ENCODE results near the gene DEK. TPM values are rescaled to one million over a fixed set of nuclear protein-coding genes. Genes with fewer than 3 reads are reported as not detected.
A peak's percentile ranks its signal among the peaks of the same experiment; 100 is the strongest.

The DEK gene
- total and polyA plus RNA-seq, 2 of the 13 experiments (the other 11 are each of a cell fraction or from before 2014, with no cell fraction given), result 53.2 to 276 TPM

- Histone ChIP-seq H3K4me3 (replicated peaks in 1 of 3; ENCODE audit: insufficient read depth in 1 of 3, low read depth in 2 of 3, low read length in 3 of 3) (no peak overlapping the region; a peak in 2 of 6 replicates), H3K79me2 (ENCODE audit: insufficient read depth, low read length) (no peaks in the 10 kb centered on the region), H3K27ac (ENCODE audit: extremely low read length, insufficient read depth, low read length) (no peak overlapping the region), H3K36me3 (replicated peaks in 1 of 2; ENCODE audit: control insufficient read depth in 1 of 2, insufficient read depth in 2 of 2, low read length in 2 of 2) (no peaks in the 10 kb centered on the region), H3K4me2 (ENCODE audit: low read depth, low read length) (peak overlapping the region; percentile 43), H3K27me3 (ENCODE audit: control insufficient read depth in 1 of 2, insufficient read depth in 2 of 2, low read length in 2 of 2) (no peaks in the 10 kb centered on the region; a peak in 1 of 5 replicates), H3K9ac (ENCODE audit: insufficient read depth, low read depth, low read length) (no peak overlapping the region), H3K4me1 (ENCODE audit: insufficient read depth, low read length) (peaks cover 54% of the 10 kb centered on the region), H2AFZ (ENCODE audit: low read length) (no peak overlapping the region), H3K9me3 (ENCODE audit: low read length) (no peaks in the 10 kb centered on the region), H4K20me1 (ENCODE audit: insufficient read depth, low read length) (no peaks in the 10 kb centered on the region)
- TF ChIP-seq SP140L (CRISPR knock-in tag; IDR thresholded peaks at IDR 0.05; ENCODE audit: borderline replicate concordance), result no peak
- no peak for TF ChIP-seq XBP1 (CRISPR knock-in tag; IDR thresholded peaks at IDR 0.05)
- TF ChIP-seq BCL6 (CRISPR knock-in tag; IDR thresholded peaks at IDR 0.05), result peak; percentile 61
- TF ChIP-seq GATAD2A (CRISPR knock-in tag; IDR thresholded peaks at IDR 0.05), result 0 out of 2 replicates have a peak, but pooled peaks have one; percentile 6
- TF ChIP-seq BRF2 (CRISPR knock-in tag; IDR thresholded peaks at IDR 0.05), result no peak
- ATAC-seq (no peak), FAIRE-seq (no peak), DNase-seq (ENCODE audit: low spot score) (no peak)
- intact Hi-C loops (cut with micrococcal nuclease; ENCODE audit: unreplicated experiment), result no loop called here
- BruUV-seq (replicated peaks), result no TSS peak
- in situ Hi-C loops (cut with HindIII; ENCODE audit: extremely low pct_ligation_motif_present, low pct_unique_long_range_greater_than_20kb), result loop anchor here (25.0 kb wide), 1 partner anchor 1568 kb away; the partner anchor contains the start of gene ID4
- 39% methylated on average over 10 of the region's 10 CpGs for WGBS (ENCODE audit: low lambda C conversion rate)
- ChIA-PET POLR2A (no interaction called here), CTCF (ENCODE audit: low intra/inter-chr PET ratio, low total read pairs) (no interaction called here)
These were observed 5.4 kb upstream of the DEK start for GRCh38 chr6:18269717-18270116.

DNA sequence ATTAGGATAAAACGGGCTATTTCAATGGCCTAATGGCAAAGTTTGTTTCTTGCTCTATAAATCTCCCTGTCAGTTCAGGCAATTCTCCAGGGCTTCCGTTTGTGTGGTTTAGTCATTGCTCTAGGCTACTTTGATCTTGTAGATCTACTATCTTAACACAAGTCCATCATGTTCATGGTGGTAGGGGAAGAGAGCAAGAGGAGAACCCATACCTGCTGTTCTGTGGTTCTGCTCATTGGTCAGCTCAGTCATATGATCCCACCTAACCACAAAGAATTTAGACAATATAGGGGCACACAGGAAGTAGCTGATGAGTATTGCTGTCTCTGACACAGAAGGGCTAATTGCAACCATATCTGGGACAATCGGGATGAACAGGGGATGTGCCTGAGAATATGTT is 4.9 kb upstream of the DEK start:
- FAIRE-seq (peak; percentile 54), ATAC-seq (peak; percentile 21), DNase-seq (ENCODE audit: low spot score) (peak; percentile 79)
- POLR2A ChIA-PET, result no interaction called here
- CTCF ChIA-PET (ENCODE audit: low intra/inter-chr PET ratio, low total read pairs), result no interaction called here
- peak overlapping the region; percentile 43 for H3K4me2 ChIP-seq (ENCODE audit: low read depth, low read length)
- no peaks in the 10 kb centered on the region for H3K79me2 ChIP-seq (ENCODE audit: insufficient read depth, low read length)
- H3K4me3 ChIP-seq (replicated peaks in 1 of 3; ENCODE audit: insufficient read depth in 1 of 3, low read depth in 2 of 3, low read length in 3 of 3), result no peak overlapping the region; a peak in 1 of 6 replicates
- H3K4me1 ChIP-seq (ENCODE audit: insufficient read depth, low read length), result peaks cover 54% of the 10 kb centered on the region
- no peaks in the 10 kb centered on the region for H3K36me3 ChIP-seq (replicated peaks in 1 of 2; ENCODE audit: control insufficient read depth in 1 of 2, insufficient read depth in 2 of 2, low read length in 2 of 2)
- H3K9ac ChIP-seq (ENCODE audit: insufficient read depth, low read depth, low read length), result no peak overlapping the region
- intact Hi-C loops (cut with micrococcal nuclease; ENCODE audit: unreplicated experiment) (no loop called here), in situ Hi-C loops (cut with HindIII; ENCODE audit: extremely low pct_ligation_motif_present, low pct_unique_long_range_greater_than_20kb) (loop anchor here (25.0 kb wide), 1 partner anchor 1568 kb away; the partner anchor contains the start of gene ID4)
- no peaks in the 10 kb centered on the region for H4K20me1 ChIP-seq (ENCODE audit: insufficient read depth, low read length)
- H2AFZ ChIP-seq (ENCODE audit: low read length), result no peak overlapping the region
- H3K9me3 ChIP-seq (ENCODE audit: low read length), result no peaks in the 10 kb centered on the region
- no peak overlapping the region for H3K27ac ChIP-seq (ENCODE audit: extremely low read length, insufficient read depth, low read length)
- no peaks in the 10 kb centered on the region; a peak in 1 of 5 replicates for H3K27me3 ChIP-seq (ENCODE audit: control insufficient read depth in 1 of 2, insufficient read depth in 2 of 2, low read length in 2 of 2)
- WGBS (ENCODE audit: low lambda C conversion rate), result 5% methylated on average over 3 of the region's 3 CpGs
- BruUV-seq (replicated peaks), result no TSS peak
- TF ChIP-seq RFXAP (CRISPR knock-in tag; IDR thresholded peaks at IDR 0.05; ENCODE audit: borderline replicate concordance), result no peak
- no peak for TF ChIP-seq SRSF9 (IDR thresholded peaks at IDR 0.05; ENCODE audit: borderline replicate concordance, insufficient read depth, low read depth, low read length, poor library complexity, severe bottlenecking)
- TF ChIP-seq MEF2D (CRISPR knock-in tag; IDR thresholded peaks at IDR 0.05), result peak; percentile 27; the same call in 1 of the 2 replicates
- peak; percentile 38 for TF ChIP-seq USF2 (IDR thresholded peaks at IDR 0.05; ENCODE audit: low read depth, low read length)
- no peak; the same call in 1 of the 2 replicates for TF ChIP-seq USF2 (CRISPR knock-in tag; IDR thresholded peaks at IDR 0.05; ENCODE audit: borderline replicate concordance)
- TF ChIP-seq SAP130 (CRISPR knock-in tag; IDR thresholded peaks at IDR 0.05; ENCODE audit: low read depth), result 0 out of 2 replicates have a peak, but pooled peaks have one; percentile 31
- TF ChIP-seq GABPA (IDR thresholded peaks at IDR 0.05; ENCODE audit: low read depth, low read length), result no peak
- 0 out of 2 replicates have a peak, but pooled peaks have one; percentile 27 for TF ChIP-seq GABPA (CRISPR knock-in tag; IDR thresholded peaks at IDR 0.05; ENCODE audit: low read depth)
- TF ChIP-seq TCF7 (IDR thresholded peaks at IDR 0.05; ENCODE audit: low read depth), result peak; percentile 48
- no peak for TF ChIP-seq RNF2 (conservative IDR thresholded peaks at IDR 0.05; ENCODE audit: low read depth)
- TF ChIP-seq NFYC (CRISPR knock-in tag; IDR thresholded peaks at IDR 0.05), result peak; percentile 58
- TF ChIP-seq MTF1 (CRISPR knock-in tag; IDR thresholded peaks at IDR 0.05), result no peak
- TF ChIP-seq ZNF7 (CRISPR knock-in tag; IDR thresholded peaks at IDR 0.05), result peak; percentile 28; the same call in 1 of the 2 replicates
- no peak for TF ChIP-seq MIER3 (CRISPR knock-in tag; IDR thresholded peaks at IDR 0.05; ENCODE audit: borderline replicate concordance)
